Middle frontal gyrus (tissue), 1 donor: Measurements from ENCODE around the gene PPM1A.
A peak's percentile ranks its signal among the peaks of the same experiment; 100 is the strongest.
"Not testable (repeated sequence)": the region's sequence is repeated elsewhere in the genome, so short reads cannot be mapped to it uniquely, and the experiment has no call there.

ENCODE experiments used
- DNase-seq: peaks from one replicate; pipeline ENCODE4 v3.0.0-alpha.2; 2015; ENCODE audit warnings: low spot score; ENCODE audit errors: extremely low spot score

The PPM1A gene

DNA sequence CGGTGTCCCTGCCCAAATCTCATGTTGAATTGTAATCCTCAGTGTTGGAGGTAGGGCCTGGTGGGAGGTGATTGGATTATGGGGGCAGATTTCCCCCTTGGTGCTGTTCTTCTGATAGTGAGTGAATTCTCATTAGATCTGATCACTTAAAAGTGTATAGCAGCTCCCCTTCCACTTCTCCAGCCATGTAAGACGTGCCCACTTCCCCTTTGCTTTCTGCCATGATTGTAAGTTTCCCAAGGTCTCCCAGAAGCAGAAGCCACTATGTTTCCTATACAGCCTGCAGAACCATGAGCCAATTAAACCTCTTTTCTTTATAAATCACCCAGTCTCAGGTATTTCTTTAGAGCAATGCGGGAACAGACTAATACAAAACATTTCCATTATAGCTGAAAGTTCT lies 71.8 kb downstream of the PPM1A start:
- not testable (repeated sequence) for DNase-seq

DNA sequence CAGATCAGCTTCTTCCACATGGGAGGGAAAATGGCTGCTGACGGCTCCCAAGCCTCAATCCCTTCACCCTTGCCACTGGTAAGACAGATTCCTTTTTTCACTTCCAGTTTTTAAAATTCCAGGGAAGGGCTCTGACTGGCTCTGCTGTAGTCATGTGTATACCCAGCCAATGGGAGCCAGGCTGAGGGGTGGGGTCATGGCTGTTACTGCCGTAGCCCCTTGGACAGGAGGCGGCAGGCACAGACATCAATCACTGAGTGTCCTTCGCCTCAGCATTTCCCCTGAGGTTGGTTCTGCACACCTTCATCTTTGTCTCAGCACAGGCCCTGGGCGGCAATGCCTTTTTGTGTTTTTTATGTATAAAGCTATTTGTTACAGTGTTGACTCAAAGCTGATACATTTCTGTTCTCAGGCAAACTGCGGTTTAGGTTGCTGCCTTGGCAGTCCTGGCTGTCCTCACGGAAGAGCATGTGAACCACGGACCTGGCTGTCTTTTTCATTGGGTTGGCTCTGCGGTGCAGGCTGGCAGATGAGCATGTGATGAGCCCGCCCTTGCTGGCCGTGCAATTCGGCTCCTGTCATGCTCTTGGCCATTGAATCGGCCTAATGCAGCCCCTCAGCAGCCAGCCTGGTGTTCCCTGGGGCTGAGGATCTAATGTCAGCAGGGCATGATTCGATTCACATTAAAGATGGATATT lies 74.3 kb downstream of the PPM1A start:
- DNase-seq, result no peak

DNA sequence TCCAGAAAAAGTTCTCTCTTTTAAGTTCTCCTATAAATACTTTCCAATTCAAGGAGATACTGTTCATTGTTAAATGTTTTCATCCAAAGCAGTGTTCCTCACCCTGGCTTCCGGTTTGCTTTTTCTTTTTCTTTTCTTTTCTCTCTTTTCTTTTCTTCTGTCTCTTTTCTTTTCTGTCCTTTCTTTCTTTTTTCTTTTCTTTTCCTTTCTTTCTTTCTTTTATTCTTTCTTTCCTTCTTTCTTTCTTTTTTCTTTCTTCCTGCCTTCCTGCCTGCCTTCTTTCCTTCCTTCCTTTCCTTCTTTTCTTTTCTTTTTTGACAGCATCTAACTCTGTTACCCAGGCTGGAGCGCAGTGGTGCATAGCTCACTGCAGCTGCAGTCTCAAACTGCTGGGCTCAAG lies 75.8 kb downstream of the PPM1A start:
- DNase-seq, result no peak

- no peak for DNase-seq
These were observed 77.3 kb downstream of the PPM1A start for GRCh38 chr14:60326274-60326673.

- no peak for DNase-seq
These were observed 78.7 kb downstream of the PPM1A start for GRCh38 chr14:60327447-60328331.

- DNase-seq, result no peak
These were observed 79.6 kb downstream of the PPM1A start for GRCh38 chr14:60328583-60328982.

- no peak for DNase-seq
These were observed 80.3 kb downstream of the PPM1A start for GRCh38 chr14:60329274-60329673.

GRCh38 chr14:60331201-60332045 lies 82.4 kb downstream of the PPM1A start:
- peak; percentile 11 for DNase-seq

DNA sequence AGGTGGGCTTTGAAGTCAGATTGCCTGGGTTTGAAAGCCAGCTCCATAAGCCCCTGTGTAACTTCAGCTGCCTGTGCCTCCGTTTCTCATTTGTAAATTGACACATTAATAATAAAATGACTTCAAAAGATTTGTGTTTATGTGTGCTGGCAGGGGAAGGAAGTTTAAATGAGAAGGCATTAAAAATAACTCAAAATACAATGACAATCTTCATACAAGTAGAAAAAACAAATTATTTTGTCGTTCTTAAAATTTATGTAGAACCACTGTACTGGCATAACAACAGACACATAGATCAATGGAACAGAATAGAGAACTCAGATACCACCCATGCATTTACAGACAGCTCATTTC lies 83.0 kb downstream of the PPM1A start:
- no peak for DNase-seq

- no peak for DNase-seq
These were observed 83.8 kb downstream of the PPM1A start for GRCh38 chr14:60332869-60333268.

DNA sequence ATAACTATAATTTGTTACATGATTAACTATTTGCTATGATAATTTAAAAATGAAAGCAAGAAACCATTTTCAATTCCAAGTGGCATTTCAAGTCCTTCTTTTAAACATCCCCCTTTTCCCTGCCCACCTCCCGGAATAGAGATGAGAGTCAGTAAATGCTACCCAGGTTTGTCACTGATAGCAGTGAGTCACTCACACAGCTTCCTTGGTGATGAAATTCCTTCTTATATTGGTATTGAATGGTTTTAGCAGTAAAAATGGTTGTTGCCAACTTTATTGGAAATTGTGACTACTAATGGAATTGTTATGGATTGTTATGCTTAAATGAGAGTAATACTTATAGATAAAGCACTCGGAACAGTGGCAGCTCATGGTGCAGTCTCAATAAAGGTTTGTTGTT lies 90.5 kb downstream of the PPM1A start:
- no peak for DNase-seq

GRCh38 chr14:60343571-60344071 lies 94.6 kb downstream of the PPM1A start:
- DNase-seq, result no peak

- DNase-seq, result no peak
These were observed 95.7 kb downstream of the PPM1A start for GRCh38 chr14:60344751-60345150.

- DNase-seq, result no peak
These were observed 97.7 kb downstream of the PPM1A start for GRCh38 chr14:60346706-60347105.

DNA sequence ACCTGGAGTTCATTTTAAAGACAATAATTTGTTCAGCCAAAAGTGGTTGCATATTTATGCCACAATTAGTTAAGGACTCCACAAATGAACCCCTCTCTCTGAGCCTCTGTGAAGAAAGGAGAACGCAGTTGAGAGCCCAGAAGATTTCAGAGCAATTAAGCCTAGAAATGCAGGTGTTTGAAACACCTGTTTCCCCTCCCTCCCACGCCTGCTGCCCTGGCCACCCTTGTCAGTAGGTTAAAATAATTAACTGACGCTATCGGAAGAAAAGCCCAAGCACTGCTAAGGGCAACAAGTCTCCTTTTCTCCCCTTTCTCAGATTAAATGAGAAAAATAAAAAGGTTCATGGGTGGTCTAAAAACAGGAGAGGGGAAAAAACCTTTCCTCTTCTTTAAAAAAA lies 99.2 kb downstream of the PPM1A start:
- no peak for DNase-seq
